ENCODE data around the gene SCN1B. TPM values are rescaled to one million over a fixed set of nuclear protein-coding genes. Genes with fewer than 3 reads are reported as not detected.
"Not testable (repeated sequence)": the region's sequence is repeated elsewhere in the genome, so short reads cannot be mapped to it uniquely, and the experiment has no call there.

The SCN1B gene
- polyA plus RNA-seq, 2 of the 4 experiments (the other 2 are of a cell fraction) = 11.0 to 11.3 TPM

GRCh38 chr19:34997071-34997617 lies 33.1 kb upstream of the SCN1B start (continued):
- TF ChIP-seq HES2 (IDR thresholded peaks at IDR 0.05) = no peak
- TF ChIP-seq CBX2 (IDR thresholded peaks at IDR 0.05; ENCODE audit: borderline replicate concordance, low read depth) = no peak
- no peak for TF ChIP-seq POLR2AphosphoS2 (conservative IDR thresholded peaks at IDR 0.05; ENCODE audit: low read length)
- TF ChIP-seq CHD2 (IDR thresholded peaks at IDR 0.05; ENCODE audit: low read length, partially characterized antibody) = no peak
- TF ChIP-seq ZFP36 (IDR thresholded peaks at IDR 0.05; ENCODE audit: borderline replicate concordance, partially characterized antibody) = no peak

DNA sequence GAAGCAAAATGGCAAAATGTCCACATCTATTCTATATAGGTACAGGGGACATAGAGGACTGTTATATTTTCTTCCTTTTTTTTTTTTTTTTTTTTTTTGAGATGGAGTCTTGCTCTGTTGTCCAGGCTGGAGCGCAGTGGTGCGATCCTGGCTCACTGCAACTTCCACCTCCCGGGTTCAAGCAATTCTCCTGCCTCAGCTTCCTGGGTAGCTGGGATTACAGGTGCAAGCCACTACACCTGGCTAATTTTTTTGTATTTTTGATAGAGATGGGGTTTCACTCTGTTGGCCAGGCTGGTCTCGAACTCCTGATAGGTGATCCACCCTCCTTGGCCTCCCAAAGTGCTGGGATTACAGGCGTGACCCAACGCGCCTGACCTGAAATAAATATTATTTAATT lies 32.0 kb upstream of the SCN1B start:
- not testable (repeated sequence) for H3K9me3 ChIP-seq; FAIRE-seq; ATAC-seq; H3K4me3 ChIP-seq; DNase-seq (ENCODE audit: low read depth in 1 of 2, low spot score in 1 of 2)
- peak overlapping the region; percentile 94 to 95 for H3K27ac ChIP-seq
- H3K4me1 ChIP-seq = peaks cover 76% of the 10 kb centered on the region
- ChIA-PET POLR2A (interaction anchor here (2.0 kb wide), 1 partner anchor 8 kb away, joined by 5 read pairs; no protein-coding TSS in a partner anchor), CTCF (interaction anchor here (0.7 to 61.4 kb wide), 5 partner anchors 9 to 734 kb away, joined by 3 to 1860 read pairs (median 9); partner anchors contain the start of genes GRAMD1A, SCN1B and ZNF792)
- 93% methylated on average over 7 of the region's 7 CpGs for WGBS (ENCODE audit: missing lambda C conversion rate)
- peak overlapping the region; percentile 76 for H3K4me2 ChIP-seq

- FAIRE-seq = peak; percentile 36
- Histone ChIP-seq H3K9me3 (no peaks in the 10 kb centered on the region), H3K4me1 (peaks cover 80% of the 10 kb centered on the region), H3K4me3 (peak overlapping the region; percentile 91), H3K27ac (peak overlapping the region; percentile 94 to 95), H3K4me2 (peak overlapping the region; percentile 76)
- POLR2A ChIA-PET = interaction anchor here (0.6 to 2.5 kb wide), 12 partner anchors 9 to 321 kb away, joined by 3 to 20 read pairs (median 6); partner anchors contain the start of genes SCGB2B2, ZNF30 and ZNF302
- peak in 1 of 2 experiments; percentile 56; a peak in 3 of 6 replicates for ATAC-seq
- TF ChIP-seq MYC (IDR thresholded peaks at IDR 0.05; ENCODE audit: borderline replicate concordance, low read length) (peak; percentile 44; the same call in 1 of the 2 replicates), HOXB5 (CRISPR knock-in tag; IDR thresholded peaks at IDR 0.05) (no peak), PBX3 (IDR thresholded peaks at IDR 0.05) (0 out of 2 replicates have a peak, but pooled peaks have one; percentile 26), RAD21 (conservative IDR thresholded peaks at IDR 0.05 in 1 of 2, IDR thresholded peaks at IDR 0.05 in 1 of 2) (no peak), ATOH8 (CRISPR knock-in tag; IDR thresholded peaks at IDR 0.05; ENCODE audit: low read depth) (no peak)
- WGBS (ENCODE audit: missing lambda C conversion rate) = 51% methylated on average over 13 of the region's 13 CpGs
- CTCF ChIA-PET = interaction anchor here (0.7 to 61.4 kb wide), 6 partner anchors 9 to 735 kb away, joined by 3 to 1860 read pairs (median 9); partner anchors contain the start of genes GRAMD1A, SCN1B and ZNF792
- peak in 1 of 2 experiments; percentile 91 for DNase-seq (ENCODE audit: low read depth in 1 of 2, low spot score in 1 of 2)
Observed at GRCh38 chr19:34998777-34999497, 31.3 kb upstream of the SCN1B start.

- Histone ChIP-seq H3K4me2 (peak within 1 kb of the TSS; percentile 76), H3K4me1 (peaks cover 80% of the 10 kb centered on the region), H3K4me3 (peak within 1 kb of the TSS; percentile 91), H3K9me3 (no peaks in the 10 kb centered on the region), H3K27ac (peak within 1 kb of the TSS; percentile 94 to 95)
- FAIRE-seq = peak; percentile 7
- ChIA-PET CTCF (interaction anchor here (1.6 to 61.4 kb wide), 5 partner anchors 10 to 115 kb away, joined by 4 to 1860 read pairs (median 9); partner anchors contain the start of genes GRAMD1A, SCN1B and ZNF792), POLR2A (interaction anchor here (0.6 to 2.5 kb wide), 14 partner anchors 9 to 746 kb away, joined by 3 to 20 read pairs (median 5); partner anchors contain the start of genes PSENEN, SCGB2B2, U2AF1L4 and ZNF30)
- WGBS (ENCODE audit: missing lambda C conversion rate) = 2% methylated on average over 33 of the region's 45 CpGs
- peak; percentile 98 to 99 for DNase-seq (ENCODE audit: low read depth in 1 of 2, low spot score in 1 of 2)
- peak; percentile 73 to 77 for ATAC-seq
- no peak for TF ChIP-seq HOXB13 (CRISPR knock-in tag; IDR thresholded peaks at IDR 0.05; ENCODE audit: low read depth)
- 0 out of 2 replicates have a peak, but pooled peaks have one; percentile 4 for TF ChIP-seq PBX3 (IDR thresholded peaks at IDR 0.05)
- TF ChIP-seq CHD2 (IDR thresholded peaks at IDR 0.05; ENCODE audit: low read length, partially characterized antibody) = peak; percentile 52
- TF ChIP-seq HOXB5 (CRISPR knock-in tag; IDR thresholded peaks at IDR 0.05) = peak; percentile 71; the same call in 1 of the 2 replicates
- TF ChIP-seq JUNB (IDR thresholded peaks at IDR 0.05) = no peak; the same call in 1 of the 2 replicates
- TF ChIP-seq FOSL2 (IDR thresholded peaks at IDR 0.05) = peak; percentile 35; the same call in 1 of the 2 replicates
- peak; percentile 25 for TF ChIP-seq FOSL2 (CRISPR knock-in tag; IDR thresholded peaks at IDR 0.05)
- TF ChIP-seq, protein P1, sequence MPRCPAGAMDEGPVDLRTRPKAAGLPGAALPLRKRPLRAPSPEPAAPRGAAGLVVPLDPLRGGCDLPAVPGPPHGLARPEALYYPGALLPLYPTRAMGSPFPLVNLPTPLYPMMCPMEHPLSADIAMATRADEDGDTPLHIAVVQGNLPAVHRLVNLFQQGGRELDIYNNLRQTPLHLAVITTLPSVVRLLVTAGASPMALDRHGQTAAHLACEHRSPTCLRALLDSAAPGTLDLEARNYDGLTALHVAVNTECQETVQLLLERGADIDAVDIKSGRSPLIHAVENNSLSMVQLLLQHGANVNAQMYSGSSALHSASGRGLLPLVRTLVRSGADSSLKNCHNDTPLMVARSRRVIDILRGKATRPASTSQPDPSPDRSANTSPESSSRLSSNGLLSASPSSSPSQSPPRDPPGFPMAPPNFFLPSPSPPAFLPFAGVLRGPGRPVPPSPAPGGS (IDR thresholded peaks at IDR 0.05) = peak; percentile 97
- no peak for TF ChIP-seq ZNF302 (CRISPR knock-in tag; IDR thresholded peaks at IDR 0.05)
- peak; percentile 73 for TF ChIP-seq PHF8 (IDR thresholded peaks at IDR 0.05; ENCODE audit: borderline replicate concordance, low read depth)
- no peak for TF ChIP-seq CHD4 (IDR thresholded peaks at IDR 0.05; ENCODE audit: borderline replicate concordance)
- peak; percentile 89; the same call in 1 of the 2 replicates for TF ChIP-seq MAZ (IDR thresholded peaks at IDR 0.05; ENCODE audit: borderline replicate concordance, low read depth, low read length)
Observed at GRCh38 chr19:34999498-35000337, 30.6 kb upstream of the SCN1B start, which contains the start of gene GRAMD1A. TSS of gene GRAMD1A (plus strand) at chr19:35000323. CDS start at chr19:35000479, 156 bp downstream.
